DND-41 (cell line): ENCODE data around the gene SPOCD1.

Experiments used
- ATAC-seq: fragments of 200-7000 bp; cut with Tn5 transposase; 3 replicates; pipeline ENCODE4 v1.9.1; 2021; ENCODE audit warnings: low read depth; ENCODE audit not compliant: insufficient read depth
- DNase-seq: peaks from one replicate; pipeline ENCODE4 v3.0.0-alpha.2; 2020
- H2AFZ ChIP-seq: 2 replicates; pipeline ENCODE4 v1.6.0; 2012; ENCODE audit warnings: low read depth, low read length
- H3K27ac ChIP-seq: 2 replicates; pipeline ENCODE4 v1.5.1; 2012; ENCODE audit warnings: low read length, inconsistent platforms
- H3K27me3 ChIP-seq: fragments of 200-600 bp; sonication (generic); 2 replicates; pipeline ENCODE4 v1.6.0; 2012; ENCODE audit warnings: low read length, mild to moderate bottlenecking, inconsistent platforms; ENCODE audit not compliant: insufficient read depth, poor library complexity
- H3K36me3 ChIP-seq: 2 replicates; pipeline ENCODE4 v1.5.1; 2012; ENCODE audit warnings: low read length, inconsistent platforms; ENCODE audit not compliant: insufficient read depth
- H3K4me1 ChIP-seq: 2 replicates; pipeline ENCODE4 v1.5.1; 2012; ENCODE audit warnings: mild to moderate bottlenecking, low read length; ENCODE audit not compliant: insufficient read depth
- H3K4me2 ChIP-seq: 2 replicates; pipeline ENCODE4 v1.6.0; 2012; ENCODE audit warnings: mild to moderate bottlenecking, moderate library complexity, low read length, inconsistent platforms; ENCODE audit not compliant: insufficient read depth
- H3K4me3 ChIP-seq, 2 experiments: fragments of 200-600 bp in 1 of 2; shearing (Covaris generic) in 1 of 2; 2 replicates each; pipeline ENCODE4 v1.5.1; 2012 to 2016; ENCODE audit warnings: inconsistent platforms in 2 of 2, low read length in 2 of 2, mild to moderate bottlenecking in 2 of 2, low read depth in 1 of 2, moderate library complexity in 1 of 2
- H3K79me2 ChIP-seq: 2 replicates; pipeline ENCODE4 v1.6.0; 2012; ENCODE audit warnings: low read length, inconsistent platforms; ENCODE audit not compliant: insufficient read depth
- H3K9ac ChIP-seq: 2 replicates; pipeline ENCODE4 v1.6.0; 2012; ENCODE audit warnings: low read depth, mild to moderate bottlenecking, inconsistent platforms, low read length, moderate library complexity
- H3K9me3 ChIP-seq: 2 replicates; pipeline ENCODE4 v1.5.1; 2012; ENCODE audit warnings: low read length, moderate library complexity, mild to moderate bottlenecking, inconsistent platforms; ENCODE audit not compliant: insufficient read depth, severe bottlenecking
- H4K20me1 ChIP-seq: 2 replicates; pipeline ENCODE4 v1.6.0; 2012; ENCODE audit warnings: low read length; ENCODE audit not compliant: insufficient read depth
- CTCF ChIP-seq: IDR thresholded peaks from 2 replicates; pipeline ENCODE4 v1.5.1; 2012; ENCODE audit warnings: borderline replicate concordance, low read length, moderate library complexity, mild to moderate bottlenecking; ENCODE audit not compliant: poor library complexity, severe bottlenecking; ENCODE audit errors: extremely low read depth
- EZH2 ChIP-seq: IDR thresholded peaks from 3 replicates; pipeline ENCODE4 v1.6.1; 2012; ENCODE audit warnings: borderline replicate concordance, low read depth, mild to moderate bottlenecking, moderate library complexity, low read length, inconsistent platforms; ENCODE audit not compliant: severe bottlenecking

SPOCD1 gene

GRCh38 chr1:31814631-31815306 is 1.1 kb downstream of the SPOCD1 start:
- H2AFZ ChIP-seq, result no peak overlapping the region

GRCh38 chr1:31814041-31814511 is 1.7 kb downstream of the SPOCD1 start:
- peak; percentile 25; the same call in 1 of the 3 replicates for ATAC-seq
- no peak overlapping the region for H3K4me3 ChIP-seq
- H3K4me2 ChIP-seq, result no peak overlapping the region
- no peaks in the 10 kb centered on the region for H3K36me3 ChIP-seq
- H3K9me3 ChIP-seq, result no peaks in the 10 kb centered on the region
- H2AFZ ChIP-seq, result no peak overlapping the region
- no peaks in the 10 kb centered on the region for H4K20me1 ChIP-seq
- H3K9ac ChIP-seq, result no peak overlapping the region
- H3K79me2 ChIP-seq, result no peaks in the 10 kb centered on the region
- TF ChIP-seq CTCF, result no peak
- no peak for TF ChIP-seq EZH2
- H3K27me3 ChIP-seq, result no peaks in the 10 kb centered on the region
- peak overlapping the region; percentile 1; the same call in 1 of the 2 replicates for H3K27ac ChIP-seq
- no peaks in the 10 kb centered on the region for H3K4me1 ChIP-seq
- DNase-seq, result no peak

More at GRCh38 chr1:31814631-31815306, 1.1 kb downstream of the SPOCD1 start:
- Histone ChIP-seq H3K27ac (peak overlapping the region; percentile 1), H3K4me1 (no peaks in the 10 kb centered on the region), H4K20me1 (no peaks in the 10 kb centered on the region), H3K4me3 (no peak overlapping the region), H3K9me3 (no peaks in the 10 kb centered on the region), H3K36me3 (no peaks in the 10 kb centered on the region), H3K4me2 (no peak overlapping the region), H3K9ac (no peak overlapping the region), H3K27me3 (no peaks in the 10 kb centered on the region), H3K79me2 (no peaks in the 10 kb centered on the region)
- no peak for TF ChIP-seq CTCF
- no peak for TF ChIP-seq EZH2
- no peak for DNase-seq
- ATAC-seq, result no peak

- Histone ChIP-seq H3K9me3 (no peaks in the 10 kb centered on the region), H3K4me2 (no peak overlapping the region), H3K4me1 (no peaks in the 10 kb centered on the region), H3K27ac (no peak overlapping the region), H3K9ac (no peak overlapping the region), H3K79me2 (no peaks in the 10 kb centered on the region), H2AFZ (no peak overlapping the region), H4K20me1 (no peaks in the 10 kb centered on the region), H3K36me3 (no peaks in the 10 kb centered on the region), H3K27me3 (no peaks in the 10 kb centered on the region), H3K4me3 (no peak overlapping the region)
- ATAC-seq, result no peak
- TF ChIP-seq EZH2 (no peak), CTCF (no peak)
- no peak for DNase-seq
These were observed 3.5 kb downstream of the SPOCD1 start for GRCh38 chr1:31812158-31812829.
